Endodermal cell (in vitro differentiated cells): ENCODE results near the gene EBP. TPM values are rescaled to one million over a fixed set of nuclear protein-coding genes. Genes with fewer than 3 reads are reported as not detected.
"Not testable (repeated sequence)": the region's sequence is repeated elsewhere in the genome, so short reads cannot be mapped to it uniquely, and the experiment has no call there.

Source experiments
- DNase-seq: peaks from one replicate; pipeline ENCODE4 v3.0.0-alpha.2; 2017
- H3K27ac ChIP-seq: 2 replicates; pipeline ENCODE4 v1.5.1; 2013; ENCODE audit warnings: mild to moderate bottlenecking, low read depth, low read length, moderate library complexity
- H3K27me3 ChIP-seq: 2 replicates; pipeline ENCODE4 v1.6.1; 2013; ENCODE audit warnings: mild to moderate bottlenecking, low read length, moderate library complexity; ENCODE audit not compliant: insufficient read depth, control insufficient read depth, poor library complexity, severe bottlenecking
- H3K36me3 ChIP-seq: 2 replicates; pipeline ENCODE4 v1.7.0; 2013; ENCODE audit warnings: mild to moderate bottlenecking, low read length, moderate library complexity; ENCODE audit not compliant: control insufficient read depth, insufficient read depth
- H3K4me1 ChIP-seq: one replicate; pipeline ENCODE4 v1.7.0; 2013; ENCODE audit warnings: low read length; ENCODE audit not compliant: control insufficient read depth, insufficient read depth
- H3K4me3 ChIP-seq: 2 replicates; pipeline ENCODE4 v1.5.1; 2013; ENCODE audit warnings: mild to moderate bottlenecking, low read length, moderate library complexity
- H3K9ac ChIP-seq: 2 replicates; pipeline ENCODE4 v1.6.1; 2013; ENCODE audit warnings: mild to moderate bottlenecking, low read length, moderate library complexity; ENCODE audit not compliant: poor library complexity, severe bottlenecking; ENCODE audit errors: extremely low read depth
- H3K9me3 ChIP-seq: 2 replicates; pipeline ENCODE4 v1.6.1; 2013; ENCODE audit warnings: mild to moderate bottlenecking, low read length, moderate library complexity; ENCODE audit not compliant: control insufficient read depth
- H3K27ac Mint-ChIP-seq: 2 replicates; pipeline ENCODE4 v1.8.0; 2020; ENCODE audit warnings: mixed read lengths
- H3K27me3 Mint-ChIP-seq: 2 replicates; pipeline ENCODE4 v1.8.0; 2021; ENCODE audit warnings: mild to moderate bottlenecking, mixed read lengths; ENCODE audit not compliant: insufficient read depth
- H3K36me3 Mint-ChIP-seq: 2 replicates; pipeline ENCODE4 v1.8.0; 2020; ENCODE audit warnings: low read depth, mixed read lengths
- H3K4me1 Mint-ChIP-seq: 2 replicates; pipeline ENCODE4 v1.8.0; 2020; ENCODE audit warnings: mixed read lengths
- H3K4me3 Mint-ChIP-seq: 2 replicates; pipeline ENCODE4 v1.8.0; 2020; ENCODE audit warnings: mild to moderate bottlenecking, moderate library complexity, mixed read lengths
- H3K9me3 Mint-ChIP-seq: 2 replicates; pipeline ENCODE4 v1.8.0; 2020; ENCODE audit warnings: mild to moderate bottlenecking, mixed read lengths
- CTCF ChIP-seq: fragments of 200-600 bp; sonication (generic); conservative IDR thresholded peaks from 2 replicates; pipeline ENCODE4 v1.5.0; 2021; ENCODE audit warnings: antibody characterized with exemption, mild to moderate bottlenecking
- WGBS, 2 experiments: methylation state at CpG; one replicate each; pipeline versions ENCODE4 v1.1.5 to v1.1.7; 2013; ENCODE audit warnings: missing lambda C conversion rate in 2 of 2, mixed read lengths in 1 of 2; ENCODE audit not compliant: insufficient coverage in 1 of 2, insufficient read length in 1 of 2; 5-methylcytosine and 5-hydroxymethylcytosine counted together
- total RNA-seq, 2 donors: library from RNA; stranded (reverse); fragmentation: NEBNext Ultra II Directional in 1 of 2; extraction: Animal tissue kit (Norgen Biotek cat#: 25700) in 1 of 2; gene quantifications; 2 replicates in 1 of 2; 3 replicates in 1 of 2; pipeline ENCODE4 v1.2.1, GENCODE V29; 2021

Gene EBP
- total RNA-seq, 2 donors from 2014 or later, result 105 to 119 TPM

GRCh38 chrX:48516987-48517386 is 4.6 kb upstream of the EBP start:
- Mint-ChIP-seq H3K4me1 (no peaks in the 10 kb centered on the region), H3K27me3 (no peaks in the 10 kb centered on the region), H3K9me3 (peaks cover 65% of the 10 kb centered on the region), H3K36me3 (peaks cover 18% of the 10 kb centered on the region), H3K27ac (no peak overlapping the region), H3K4me3 (no peak overlapping the region)
- H3K4me3 ChIP-seq, result no peak overlapping the region
- no peak for DNase-seq
- WGBS, 2 experiments, result 96% methylated on average over 5 of the region's 5 CpGs; no CpG with 5 or more reads in 1 of the 2 experiments
- H3K4me1 ChIP-seq, result no peaks in the 10 kb centered on the region
- no peak overlapping the region for H3K9ac ChIP-seq
- H3K27ac ChIP-seq, result no peak overlapping the region
- H3K9me3 ChIP-seq, result no peaks in the 10 kb centered on the region
- TF ChIP-seq CTCF, result no peak
- H3K27me3 ChIP-seq, result no peaks in the 10 kb centered on the region
- H3K36me3 ChIP-seq, result peaks cover 47% of the 10 kb centered on the region

GRCh38 chrX:48519481-48519880 is 2.1 kb upstream of the EBP start:
- peaks cover 55% of the 10 kb centered on the region for H3K9me3 Mint-ChIP-seq

GRCh38 chrX:48520455-48520854 is 1.2 kb upstream of the EBP start:
- peaks cover 46% of the 10 kb centered on the region for H3K9me3 Mint-ChIP-seq
- WGBS, 2 experiments, result no CpG with 5 or more reads among the region's 2 CpGs

More at GRCh38 chrX:48519481-48519880, 2.1 kb upstream of the EBP start:
- not testable (repeated sequence) for H3K4me3 ChIP-seq, DNase-seq, H3K4me3 Mint-ChIP-seq, H3K27ac ChIP-seq, H3K27ac Mint-ChIP-seq, H3K9me3 ChIP-seq, H3K27me3 ChIP-seq, H3K4me1 Mint-ChIP-seq, H3K4me1 ChIP-seq, H3K27me3 Mint-ChIP-seq, H3K9ac ChIP-seq
- 93% methylated on average over 4 of the region's 4 CpGs; no CpG with 5 or more reads in 1 of the 2 experiments for WGBS, 2 experiments
- peaks cover 11% of the 10 kb centered on the region for H3K36me3 Mint-ChIP-seq
- H3K36me3 ChIP-seq, result peaks cover 33% of the 10 kb centered on the region

More at GRCh38 chrX:48520455-48520854, 1.2 kb upstream of the EBP start:
- Mint-ChIP-seq H3K36me3 (peaks cover 12% of the 10 kb centered on the region), H3K4me3 (no peak overlapping the region), H3K27me3 (no peaks in the 10 kb centered on the region), H3K27ac (no peak overlapping the region), H3K4me1 (no peaks in the 10 kb centered on the region)
- Histone ChIP-seq H3K27ac (no peak overlapping the region), H3K4me3 (no peak overlapping the region), H3K27me3 (no peaks in the 10 kb centered on the region), H3K9me3 (no peaks in the 10 kb centered on the region), H3K9ac (no peak overlapping the region), H3K4me1 (no peaks in the 10 kb centered on the region), H3K36me3 (peaks cover 34% of the 10 kb centered on the region)
- no peak for DNase-seq
- no peak for TF ChIP-seq CTCF
